ENCODE data around the gene MAP3K6. TPM values are rescaled to one million over a fixed set of nuclear protein-coding genes. Genes with fewer than 3 reads are reported as not detected.
A peak's percentile ranks its signal among the peaks of the same experiment; 100 is the strongest.

MAP3K6 gene
- polyA plus RNA-seq, 2 of the 4 experiments (the other 2 are of a cell fraction) = 3.6 to 8.5 TPM

GRCh38 chr1:27343639-27344025 lies 23.1 kb downstream of the MAP3K6 start:
- H3K27ac ChIP-seq = peak overlapping the region in 1 of 2 experiments; percentile 80; a peak in 1 of 6 replicates

GRCh38 chr1:27342778-27343638 lies 23.8 kb downstream of the MAP3K6 start:
- TF ChIP-seq JUN (IDR thresholded peaks at IDR 0.05) (no peak), FOSB (CRISPR knock-in tag; IDR thresholded peaks at IDR 0.05) (no peak), BHLHE40 (IDR thresholded peaks at IDR 0.05; ENCODE audit: low read depth, low read length) (no peak), USF2 (IDR thresholded peaks at IDR 0.05) (no peak)
- POLR2A ChIA-PET = no interaction called here
- no peak overlapping the region for H3K4me2 ChIP-seq
- DNase-seq (ENCODE audit: low read depth in 1 of 2, low spot score in 1 of 2) = no peak
- H3K4me1 ChIP-seq = peaks cover 23% of the 10 kb centered on the region
- H3K9me3 ChIP-seq = no peaks in the 10 kb centered on the region
- no peak; a peak in 2 of 6 replicates for ATAC-seq
- peak overlapping the region in 1 of 2 experiments; percentile 80; a peak in 3 of 6 replicates for H3K27ac ChIP-seq
- 92% methylated on average over 13 of the region's 31 CpGs for WGBS (ENCODE audit: missing lambda C conversion rate)
- CTCF ChIA-PET = interaction anchor here (1.2 to 11.8 kb wide), 4 partner anchors 10 to 42 kb away, joined by 4 to 134 read pairs (median 31); no protein-coding TSS in a partner anchor
- no peak for FAIRE-seq
- no peak overlapping the region for H3K4me3 ChIP-seq

More at GRCh38 chr1:27343639-27344025, 23.1 kb downstream of the MAP3K6 start:
- DNase-seq (ENCODE audit: low read depth in 1 of 2, low spot score in 1 of 2) = no peak
- ATAC-seq = no peak
- ChIA-PET POLR2A (no interaction called here), CTCF (interaction anchor here (1.2 to 7.2 kb wide), 2 partner anchors 11 to 14 kb away, joined by 4 to 41 read pairs; no protein-coding TSS in a partner anchor)
- no peak for TF ChIP-seq CEBPB (IDR thresholded peaks at IDR 0.05)
- TF ChIP-seq HOXB5 (CRISPR knock-in tag; IDR thresholded peaks at IDR 0.05) = no peak
- no peak for TF ChIP-seq E2F6 (IDR thresholded peaks at IDR 0.05; ENCODE audit: borderline replicate concordance, low read depth)
- no peak for TF ChIP-seq REST (IDR thresholded peaks at IDR 0.05)
- no peak for TF ChIP-seq EHMT2 (IDR thresholded peaks at IDR 0.05; ENCODE audit: low read depth)
- TF ChIP-seq PBX3 (IDR thresholded peaks at IDR 0.05) = no peak
- no peak for TF ChIP-seq ZFP36 (IDR thresholded peaks at IDR 0.05; ENCODE audit: borderline replicate concordance, partially characterized antibody)
- no peak for TF ChIP-seq POLR2A (IDR thresholded peaks at IDR 0.05; ENCODE audit: low read length)
- TF ChIP-seq MYC (IDR thresholded peaks at IDR 0.05; ENCODE audit: borderline replicate concordance, low read length) = no peak
- TF ChIP-seq ZSCAN20 (CRISPR knock-in tag; IDR thresholded peaks at IDR 0.05) = no peak
- no peak for TF ChIP-seq CBX2 (IDR thresholded peaks at IDR 0.05; ENCODE audit: borderline replicate concordance, low read depth)
- no peak overlapping the region for H3K4me3 ChIP-seq
- no peak for FAIRE-seq
- WGBS (ENCODE audit: missing lambda C conversion rate) = 75% methylated on average over 4 of the region's 5 CpGs
- peaks cover 24% of the 10 kb centered on the region for H3K4me1 ChIP-seq
- H3K4me2 ChIP-seq = no peak overlapping the region
- H3K9me3 ChIP-seq = no peaks in the 10 kb centered on the region
